ENCODE data around the gene OCA2.

The OCA2 gene

DNA sequence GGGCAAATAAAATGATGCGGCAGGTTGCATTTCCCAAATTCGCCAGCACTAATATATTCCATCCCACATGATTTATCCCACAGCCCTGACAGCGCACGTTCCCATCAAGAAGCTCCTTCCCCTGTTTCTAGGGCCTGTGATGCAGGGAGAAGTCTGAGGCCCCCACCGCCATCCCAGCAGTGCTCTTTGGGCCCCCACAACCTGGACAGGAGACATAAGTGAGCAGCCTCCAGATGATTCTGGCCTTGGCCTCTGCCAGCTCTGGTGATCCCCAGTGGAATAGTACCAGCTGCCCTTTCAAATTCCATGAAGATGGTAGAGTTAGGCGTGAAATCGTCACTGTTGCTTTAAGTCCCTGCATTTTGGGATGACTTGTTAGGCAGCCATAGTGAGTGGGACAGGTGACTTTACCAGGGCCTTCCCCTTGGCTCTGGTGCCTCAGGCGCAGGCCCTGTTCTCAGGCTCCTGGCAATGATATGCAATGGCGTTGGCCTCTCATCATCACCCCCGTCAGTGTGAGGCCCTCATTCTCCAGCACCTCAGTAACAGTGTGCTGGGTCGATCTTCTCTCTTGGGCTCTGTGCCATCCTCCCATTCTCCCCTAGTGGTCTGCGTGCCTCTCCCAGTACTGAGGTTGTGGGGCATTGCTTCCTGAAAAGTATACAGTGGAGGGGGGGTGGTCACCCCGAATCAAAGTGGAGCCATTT is 263.7 kb downstream of the OCA2 start:
- peaks cover 2% of the 10 kb centered on the region; the same call in 1 of the 2 replicates for H3K9me3 ChIP-seq (ENCODE audit: control insufficient read depth, insufficient read depth, low read length)
- no peak overlapping the region for H3K27ac ChIP-seq (ENCODE audit: low read length)
- no peaks in the 10 kb centered on the region for H3K4me1 ChIP-seq (ENCODE audit: control insufficient read depth, insufficient read depth, low read length)
- H3K36me3 ChIP-seq (ENCODE audit: control insufficient read depth, insufficient read depth, low read length): no peaks in the 10 kb centered on the region
- WGBS (ENCODE audit: insufficient coverage, insufficient read length): no CpG with 5 or more reads among the region's 13 CpGs
- no peaks in the 10 kb centered on the region for H3K27me3 ChIP-seq (ENCODE audit: control insufficient read depth, insufficient read depth, low read length)
- no peak for DNase-seq (ENCODE audit: low read depth, low spot score)
- H3K4me3 ChIP-seq (ENCODE audit: low read length): no peak overlapping the region

DNA sequence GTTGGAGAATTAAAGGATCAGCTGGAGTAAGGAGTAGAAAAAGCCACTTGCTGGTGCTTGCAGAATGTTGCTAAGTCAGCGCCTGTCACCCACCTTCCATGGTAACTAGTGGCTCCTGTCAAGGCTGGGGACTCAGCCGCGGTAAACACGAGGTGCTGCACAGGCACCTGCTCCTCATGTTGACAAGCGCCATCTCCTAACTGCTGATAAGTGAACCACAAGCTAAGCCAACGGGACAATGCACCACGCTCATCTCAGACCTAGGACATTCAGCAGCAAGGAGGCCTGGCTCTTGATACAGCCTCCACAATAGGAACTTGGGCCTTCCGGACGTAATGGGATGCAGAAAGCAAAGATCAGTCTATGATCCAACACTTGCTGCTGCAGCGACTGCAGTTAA is 264.4 kb downstream of the OCA2 start:
- WGBS (ENCODE audit: insufficient coverage, insufficient read length): no CpG with 5 or more reads among the region's 10 CpGs
- no peaks in the 10 kb centered on the region for H3K36me3 ChIP-seq (ENCODE audit: control insufficient read depth, insufficient read depth, low read length)
- DNase-seq (ENCODE audit: low read depth, low spot score): no peak
- H3K27me3 ChIP-seq (ENCODE audit: control insufficient read depth, insufficient read depth, low read length): no peaks in the 10 kb centered on the region
- no peaks in the 10 kb centered on the region for H3K4me1 ChIP-seq (ENCODE audit: control insufficient read depth, insufficient read depth, low read length)
- H3K9me3 ChIP-seq (ENCODE audit: control insufficient read depth, insufficient read depth, low read length): peaks cover 2% of the 10 kb centered on the region
- no peak overlapping the region for H3K27ac ChIP-seq (ENCODE audit: low read length)
- H3K4me3 ChIP-seq (ENCODE audit: low read length): no peak overlapping the region

DNA sequence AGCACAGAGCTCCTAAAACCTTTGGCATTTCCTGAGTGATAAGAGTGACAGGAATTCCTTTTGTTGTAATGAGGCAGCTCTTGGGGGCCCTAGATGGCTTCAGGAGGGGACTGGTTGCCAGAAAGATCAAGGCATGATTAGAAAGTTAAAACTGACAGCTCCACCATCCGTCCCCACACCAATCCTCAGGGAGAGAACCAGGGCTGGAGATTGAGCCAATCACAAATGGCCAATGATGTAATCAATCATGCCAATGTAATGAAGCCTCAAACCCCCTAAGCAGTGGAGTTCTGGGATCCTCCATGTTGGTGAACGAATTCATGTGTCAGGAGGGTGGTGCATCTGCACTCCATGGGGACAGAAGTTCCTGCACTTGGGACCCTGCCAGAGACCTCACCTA is 265.1 kb downstream of the OCA2 start:
- DNase-seq (ENCODE audit: low read depth, low spot score): no peak
- H3K36me3 ChIP-seq (ENCODE audit: control insufficient read depth, insufficient read depth, low read length): no peaks in the 10 kb centered on the region
- no peak overlapping the region for H3K27ac ChIP-seq (ENCODE audit: low read length)
- no peaks in the 10 kb centered on the region for H3K4me1 ChIP-seq (ENCODE audit: control insufficient read depth, insufficient read depth, low read length)
- H3K27me3 ChIP-seq (ENCODE audit: control insufficient read depth, insufficient read depth, low read length): no peaks in the 10 kb centered on the region
- WGBS (ENCODE audit: insufficient coverage, insufficient read length): no CpG with 5 or more reads among the region's 2 CpGs
- no peak overlapping the region for H3K4me3 ChIP-seq (ENCODE audit: low read length)
- peaks cover 2% of the 10 kb centered on the region for H3K9me3 ChIP-seq (ENCODE audit: control insufficient read depth, insufficient read depth, low read length)

DNA sequence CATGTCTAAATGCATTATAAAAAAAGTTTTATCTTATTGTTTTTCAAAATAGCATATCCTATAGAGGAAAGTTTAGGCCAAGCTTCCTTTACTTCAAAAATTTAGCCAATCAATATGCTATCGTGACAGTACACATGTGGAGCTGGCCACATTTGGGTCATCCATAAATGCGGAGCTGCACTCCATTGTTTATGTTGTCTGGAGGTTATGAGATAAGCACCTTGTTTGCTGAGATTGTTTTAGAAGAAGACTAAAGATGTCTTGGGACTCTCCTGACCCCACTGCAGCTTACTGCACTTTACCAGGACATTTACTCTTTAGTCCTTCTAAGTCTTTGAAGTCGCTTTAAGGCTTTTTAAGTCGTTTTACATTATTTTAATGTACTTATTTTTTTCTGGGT is 265.9 kb downstream of the OCA2 start:
- no peaks in the 10 kb centered on the region for H3K27me3 ChIP-seq (ENCODE audit: control insufficient read depth, insufficient read depth, low read length)
- H3K9me3 ChIP-seq (ENCODE audit: control insufficient read depth, insufficient read depth, low read length): peaks cover 2% of the 10 kb centered on the region
- WGBS (ENCODE audit: insufficient coverage, insufficient read length): no CpG with 5 or more reads among the region's 4 CpGs
- DNase-seq (ENCODE audit: low read depth, low spot score): no peak
- no peaks in the 10 kb centered on the region for H3K36me3 ChIP-seq (ENCODE audit: control insufficient read depth, insufficient read depth, low read length)
- no peaks in the 10 kb centered on the region for H3K4me1 ChIP-seq (ENCODE audit: control insufficient read depth, insufficient read depth, low read length)
- H3K4me3 ChIP-seq (ENCODE audit: low read length): no peak overlapping the region
- no peak overlapping the region for H3K27ac ChIP-seq (ENCODE audit: low read length)

- Histone ChIP-seq H3K4me1 (ENCODE audit: control insufficient read depth, insufficient read depth, low read length) (no peaks in the 10 kb centered on the region), H3K4me3 (ENCODE audit: low read length) (no peak overlapping the region), H3K36me3 (ENCODE audit: control insufficient read depth, insufficient read depth, low read length) (no peaks in the 10 kb centered on the region), H3K9me3 (ENCODE audit: control insufficient read depth, insufficient read depth, low read length) (peaks cover 2% of the 10 kb centered on the region), H3K27me3 (ENCODE audit: control insufficient read depth, insufficient read depth, low read length) (no peaks in the 10 kb centered on the region), H3K27ac (ENCODE audit: low read length) (no peak overlapping the region)
- DNase-seq (ENCODE audit: low read depth, low spot score): no peak
- no CpG with 5 or more reads among the region's 7 CpGs for WGBS (ENCODE audit: insufficient coverage, insufficient read length)
These were observed 266.9 kb downstream of the OCA2 start for GRCh38 chr15:27832237-27832596.

- WGBS (ENCODE audit: insufficient coverage, insufficient read length): no CpG with 5 or more reads among the region's 28 CpGs
These were observed 267.5 kb downstream of the OCA2 start for GRCh38 chr15:27831384-27832236.

GRCh38 chr15:27828746-27829145 is 270.4 kb downstream of the OCA2 start:
- Histone ChIP-seq H3K4me1 (ENCODE audit: control insufficient read depth, insufficient read depth, low read length) (no peaks in the 10 kb centered on the region), H3K4me3 (ENCODE audit: low read length) (no peak overlapping the region), H3K27me3 (ENCODE audit: control insufficient read depth, insufficient read depth, low read length) (no peaks in the 10 kb centered on the region), H3K27ac (ENCODE audit: low read length) (no peak overlapping the region), H3K9me3 (ENCODE audit: control insufficient read depth, insufficient read depth, low read length) (peaks cover 3% of the 10 kb centered on the region), H3K36me3 (ENCODE audit: control insufficient read depth, insufficient read depth, low read length) (no peaks in the 10 kb centered on the region)
- no peak for DNase-seq (ENCODE audit: low read depth, low spot score)
- WGBS (ENCODE audit: insufficient coverage, insufficient read length): no CpG with 5 or more reads among the region's 10 CpGs

More at GRCh38 chr15:27831384-27832236, 267.5 kb downstream of the OCA2 start:
- Histone ChIP-seq H3K27me3 (ENCODE audit: control insufficient read depth, insufficient read depth, low read length) (no peaks in the 10 kb centered on the region), H3K4me1 (ENCODE audit: control insufficient read depth, insufficient read depth, low read length) (no peaks in the 10 kb centered on the region), H3K27ac (ENCODE audit: low read length) (no peak overlapping the region), H3K4me3 (ENCODE audit: low read length) (no peak overlapping the region), H3K9me3 (ENCODE audit: control insufficient read depth, insufficient read depth, low read length) (peaks cover 2% of the 10 kb centered on the region), H3K36me3 (ENCODE audit: control insufficient read depth, insufficient read depth, low read length) (no peaks in the 10 kb centered on the region)
- DNase-seq (ENCODE audit: low read depth, low spot score): no peak

GRCh38 chr15:27826902-27827714 is 272.0 kb downstream of the OCA2 start:
- no peak overlapping the region for H3K4me3 ChIP-seq (ENCODE audit: low read length)
- no peak overlapping the region for H3K27ac ChIP-seq (ENCODE audit: low read length)
- no peaks in the 10 kb centered on the region for H3K27me3 ChIP-seq (ENCODE audit: control insufficient read depth, insufficient read depth, low read length)
- no peaks in the 10 kb centered on the region for H3K36me3 ChIP-seq (ENCODE audit: control insufficient read depth, insufficient read depth, low read length)
- peaks cover 3% of the 10 kb centered on the region for H3K9me3 ChIP-seq (ENCODE audit: control insufficient read depth, insufficient read depth, low read length)
- no peak for DNase-seq (ENCODE audit: low read depth, low spot score)
- no peaks in the 10 kb centered on the region for H3K4me1 ChIP-seq (ENCODE audit: control insufficient read depth, insufficient read depth, low read length)
- WGBS (ENCODE audit: insufficient coverage, insufficient read length): no CpG with 5 or more reads among the region's 15 CpGs

- Histone ChIP-seq H3K4me3 (ENCODE audit: low read length) (no peak overlapping the region), H3K4me1 (ENCODE audit: control insufficient read depth, insufficient read depth, low read length) (no peaks in the 10 kb centered on the region), H3K27ac (ENCODE audit: low read length) (no peak overlapping the region), H3K36me3 (ENCODE audit: control insufficient read depth, insufficient read depth, low read length) (no peaks in the 10 kb centered on the region), H3K9me3 (ENCODE audit: control insufficient read depth, insufficient read depth, low read length) (peaks cover 6% of the 10 kb centered on the region), H3K27me3 (ENCODE audit: control insufficient read depth, insufficient read depth, low read length) (no peaks in the 10 kb centered on the region)
- no peak for DNase-seq (ENCODE audit: low read depth, low spot score)
- WGBS (ENCODE audit: insufficient coverage, insufficient read length): no CpG with 5 or more reads among the region's 7 CpGs
These were observed 272.7 kb downstream of the OCA2 start for GRCh38 chr15:27826411-27826810.

DNA sequence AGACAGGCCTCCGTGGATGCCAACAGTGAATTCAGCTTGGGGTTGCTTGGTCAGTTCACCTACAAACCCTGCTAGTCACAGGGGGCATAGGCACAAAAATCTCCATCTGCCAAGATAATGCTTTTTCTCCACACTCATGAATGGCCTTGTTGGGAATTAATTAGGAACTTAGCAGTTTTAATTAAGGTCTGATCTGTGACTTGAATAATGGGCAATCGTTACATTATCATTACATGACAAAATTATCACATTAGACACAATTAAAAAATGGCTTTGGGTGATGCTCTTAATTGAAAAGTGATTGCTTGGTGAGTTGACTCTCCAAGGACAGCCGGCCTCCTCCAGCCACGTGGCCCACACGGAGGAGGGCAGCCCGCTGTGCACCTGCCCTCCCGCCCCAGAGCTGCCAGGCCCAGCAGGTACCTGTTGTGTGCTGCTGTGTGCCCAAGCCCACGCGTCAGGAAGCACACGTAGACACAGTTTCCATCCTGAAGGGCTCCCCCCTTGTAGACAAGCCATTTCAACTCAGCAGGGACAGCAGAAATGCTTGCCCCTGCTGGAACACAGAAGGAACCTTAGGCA is 274.2 kb downstream of the OCA2 start:
- DNase-seq (ENCODE audit: low read depth, low spot score): no peak
- Histone ChIP-seq H3K36me3 (ENCODE audit: control insufficient read depth, insufficient read depth, low read length) (no peaks in the 10 kb centered on the region), H3K4me3 (ENCODE audit: low read length) (no peak overlapping the region), H3K9me3 (ENCODE audit: control insufficient read depth, insufficient read depth, low read length) (peaks cover 6% of the 10 kb centered on the region; the same call in 1 of the 2 replicates), H3K4me1 (ENCODE audit: control insufficient read depth, insufficient read depth, low read length) (no peaks in the 10 kb centered on the region), H3K27me3 (ENCODE audit: control insufficient read depth, insufficient read depth, low read length) (no peaks in the 10 kb centered on the region), H3K27ac (ENCODE audit: low read length) (no peak overlapping the region)
- WGBS (ENCODE audit: insufficient coverage, insufficient read length): no CpG with 5 or more reads among the region's 10 CpGs
